GM12878 (cell line): ENCODE data around the gene LRRC27. TPM values are rescaled to one million over a fixed set of nuclear protein-coding genes. Genes with fewer than 3 reads are reported as not detected.
"Not testable (repeated sequence)": the region's sequence is repeated elsewhere in the genome, so short reads cannot be mapped to it uniquely, and the experiment has no call there.

Experiments
- ATAC-seq: fragments of 200-7000 bp; cut with Tn5 transposase; 3 replicates; pipeline ENCODE4 v1.9.1; 2020; ENCODE audit warnings: mild to moderate bottlenecking, moderate library complexity
- BruUV-seq: library from RNA; stranded (reverse); fragments of 400-500 nt; replicated peaks from 2 replicates; lab custom pipeline; 2021; lab: Mats Ljungman, UMichigan
- CTCF ChIA-PET: fragments of 300-600 bp; sonication (Branson Sonifier 250); formaldehyde crosslinking; extraction: SDS; loops from one replicate; lab custom pipeline; 2021; ENCODE audit warnings: inconsistent platforms; lab: Yijun Ruan, JAX
- POLR2A ChIA-PET: fragments of 350-600 bp; formaldehyde crosslinking; extraction: SDS; loops from one replicate; lab custom pipeline; 2021; ENCODE audit warnings: inconsistent platforms; lab: Charles Lee
- RAD21 ChIA-PET: fragments of 300-600 bp; sonication (Branson Sonifier 250); formaldehyde crosslinking; loops from one replicate; lab custom pipeline; 2023; ENCODE audit warnings: antibody characterized with exemption; ENCODE audit not compliant: unreplicated experiment; lab: Charles Lee
- SMC1A ChIA-PET: fragments of 300-600 bp; sonication (Branson Sonifier 250); formaldehyde crosslinking; loops from one replicate; lab custom pipeline; 2023; ENCODE audit not compliant: unreplicated experiment, uncharacterized antibody; lab: Charles Lee
- DNase-seq: peaks from one replicate; pipeline ENCODE4 v3.0.0-alpha.2; 2011; ENCODE audit warnings: low read depth, low spot score
- FAIRE-seq: peaks from 3 replicates; lab custom pipeline; 2011; peaks lifted over from hg19 to GRCh38; lab: Jason Lieb, UNC
- H2AFZ ChIP-seq: 2 replicates; pipeline ENCODE4 v1.6.0; 2011; ENCODE audit warnings: low read depth, low read length, control low read depth; ENCODE audit not compliant: control insufficient read depth
- H3K27ac ChIP-seq: 2 replicates; pipeline ENCODE4 v1.5.1; 2011; ENCODE audit warnings: control low read depth; ENCODE audit not compliant: control insufficient read depth, insufficient read depth
- H3K27me3 ChIP-seq, 2 experiments: replicated peaks in 1 of 2; 2 replicates each; pipeline versions ENCODE4 v1.6.0 to v1.6.1; 2011; ENCODE audit warnings: low read length in 1 of 2; ENCODE audit not compliant: control insufficient read depth in 2 of 2, insufficient read depth in 2 of 2
- H3K36me3 ChIP-seq, 2 experiments: 2 replicates each; pipeline ENCODE4 v1.5.1; 2011; ENCODE audit warnings: low read length in 1 of 2; ENCODE audit not compliant: control insufficient read depth in 2 of 2, insufficient read depth in 2 of 2
- H3K4me1 ChIP-seq: 2 replicates; pipeline ENCODE4 v1.6.1; 2011; ENCODE audit warnings: mild to moderate bottlenecking, low read length, moderate library complexity, mixed read lengths; ENCODE audit not compliant: control insufficient read depth, insufficient read depth
- H3K4me2 ChIP-seq: 2 replicates; pipeline ENCODE4 v1.6.0; 2011; ENCODE audit warnings: control low read depth; ENCODE audit not compliant: control insufficient read depth, insufficient read depth
- H3K4me3 ChIP-seq: fragments of 200-600 bp; sonication (generic); 2 replicates; pipeline ENCODE4 v1.5.1; 2016
- H3K79me2 ChIP-seq: 2 replicates; pipeline ENCODE4 v1.6.0; 2011; ENCODE audit warnings: low read length; ENCODE audit not compliant: control insufficient read depth, insufficient read depth
- H3K9ac ChIP-seq: 2 replicates; pipeline ENCODE4 v1.8.0; 2011; ENCODE audit warnings: low read length, control low read depth, mixed read lengths; ENCODE audit not compliant: control insufficient read depth, insufficient read depth
- H3K9me3 ChIP-seq: replicated peaks from 3 replicates; pipeline ENCODE4 v1.5.1; 2011; ENCODE audit warnings: mild to moderate bottlenecking, low read length; ENCODE audit not compliant: control insufficient read depth, insufficient read depth
- H4K20me1 ChIP-seq: 2 replicates; pipeline ENCODE4 v1.6.0; 2011; ENCODE audit not compliant: control insufficient read depth, insufficient read depth
- BACH1 ChIP-seq: fragments of 450-650 bp; IDR thresholded peaks from 2 replicates; pipeline ENCODE4 v1.6.1; 2017; ENCODE audit warnings: mild to moderate bottlenecking, borderline replicate concordance
- EZH2 ChIP-seq: IDR thresholded peaks from 2 replicates; pipeline ENCODE4 v1.6.1; 2012; ENCODE audit warnings: low read depth, mild to moderate bottlenecking, control low read depth, inconsistent platforms, low read length, borderline replicate concordance; ENCODE audit not compliant: control insufficient read depth
- ZBTB4 ChIP-seq: fragments of 450-650 bp; formaldehyde crosslinking; IDR thresholded peaks from 2 replicates; pipeline ENCODE4 v1.4.0; 2022; ENCODE audit warnings: mild to moderate bottlenecking, moderate library complexity
- WGBS: methylation state at CpG from one replicate; pipeline ENCODE4 v1.1.6; 2016; ENCODE audit warnings: low lambda C conversion rate; ENCODE audit not compliant: insufficient replicate concordance, insufficient coverage; ENCODE audit errors: missing lambda C conversion rate; 5-methylcytosine and 5-hydroxymethylcytosine counted together
- in situ Hi-C: fragments of 300-500 bp; cut with MboI; formaldehyde crosslinking; loops from 9 replicates; pipeline ENCODE4 v1.14.3; 2018; ENCODE audit warnings: mixed read lengths
- intact Hi-C: fragments of 100-400 bp; cut with micrococcal nuclease; formaldehyde crosslinking; loops from one replicate; pipeline ENCODE4 v1.14.2; 2022; ENCODE audit not compliant: unreplicated experiment
- polyA plus RNA-seq, 11 experiments: library from polyadenylated mRNA; depleted of rRNA in 4 of 11; unstranded in 6 of 11; stranded (reverse) in 5 of 11; fragments of >200 nt; fragmentation: Nextera tagmentation in 4 of 11; fragmentation: Illumina TruSeq in 1 of 11; extraction: Ambion mirVana in 4 of 11; extraction: Trizol in 1 of 11; gene quantifications; 1 replicate in 1 of 11; 2 replicates in 10 of 11; pipeline versions ENCODE4 v1.2.1 to v1.2.3, GENCODE V29; 2011 to 2016; ENCODE audit warnings: inconsistent platforms in 2 of 11, missing spikeins in 2 of 11, low read depth in 1 of 11
- total RNA-seq, 4 experiments: library from RNA; depleted of rRNA in 3 of 4; stranded (reverse); fragments of >200 nt in 3 of 4; fragmentation: Illumina TruSeq in 1 of 4; extraction: Trizol in 1 of 4; gene quantifications; 2 replicates each; pipeline versions ENCODE4 v1.2.1 to v1.2.3, GENCODE V29; 2013 to 2021

Gene LRRC27
- total and polyA plus RNA-seq, 10 of the 15 experiments (the other 5 are each of a cell fraction or from before 2014, with no cell fraction given), result 0.48 to 6.9 (median 4.7) TPM

GRCh38 chr10:132380986-132381385 is 49.0 kb downstream of the LRRC27 start:
- H3K79me2 ChIP-seq, SMC1A ChIA-PET, H3K4me1 ChIP-seq, RAD21 ChIA-PET, ATAC-seq, H3K27me3 ChIP-seq, H2AFZ ChIP-seq, in situ Hi-C loops, intact Hi-C loops, H3K4me3 ChIP-seq, DNase-seq, H3K36me3 ChIP-seq, H4K20me1 ChIP-seq, H3K9ac ChIP-seq, POLR2A ChIA-PET, H3K27ac ChIP-seq, FAIRE-seq, H3K9me3 ChIP-seq, H3K4me2 ChIP-seq, BruUV-seq: not testable (repeated sequence)
- CTCF ChIA-PET, result interaction anchor here (1.2 kb wide), 1 partner anchor 79 kb away, joined by 3 read pairs; no protein-coding TSS in a partner anchor
- 65% methylated on average over 4 of the region's 4 CpGs for WGBS

GRCh38 chr10:132381741-132382140 is 49.7 kb downstream of the LRRC27 start:
- no peak overlapping the region for H3K4me2 ChIP-seq
- no peak overlapping the region for H3K4me3 ChIP-seq
- ATAC-seq, result no peak
- no peak for DNase-seq
- in situ Hi-C loops (no loop called here), intact Hi-C loops (no loop called here)
- no TSS peak for BruUV-seq
- H4K20me1 ChIP-seq, result no peaks in the 10 kb centered on the region
- no peak overlapping the region for H2AFZ ChIP-seq
- H3K27me3 ChIP-seq, result no peaks in the 10 kb centered on the region
- no peak overlapping the region for H3K9ac ChIP-seq
- no peak overlapping the region for H3K27ac ChIP-seq
- CTCF ChIA-PET, result interaction anchor here (0.5 to 0.6 kb wide), 2 partner anchors 145 to 934 kb away, joined by 3 read pairs; no protein-coding TSS in a partner anchor
- H3K4me1 ChIP-seq, result no peaks in the 10 kb centered on the region
- RAD21 ChIA-PET, result no interaction called here
- H3K36me3 ChIP-seq, result no peaks in the 10 kb centered on the region
- 0% methylated on average over 2 of the region's 2 CpGs for WGBS
- no peaks in the 10 kb centered on the region for H3K79me2 ChIP-seq
- TF ChIP-seq EZH2 (no peak), BACH1 (no peak), ZBTB4 (CRISPR knock-in tag) (no peak)
- no peak for FAIRE-seq
- POLR2A ChIA-PET, result no interaction called here
- no peaks in the 10 kb centered on the region for H3K9me3 ChIP-seq
- SMC1A ChIA-PET, result no interaction called here
